Bone marrow (tissue), 2 donors: ENCODE results near the gene ZNF219.

Experiments
- DNase-seq, 2 donors: peaks; one replicate each; lab custom pipeline; 2025; lab: John Stamatoyannopoulos, UW

Gene ZNF219

GRCh38 chr14:21098076-21098891 lies at the start of gene ZNF219:
Gene ZNF219, minus strand, starts transcription at chr14:21098655. Its CDS starts 5,064 bp downstream, at chr14:21093591.
- no peak for DNase-seq

GRCh38 chr14:21145437-21145836 lies 47.0 kb upstream of the ZNF219 start:
- DNase-seq: no peak

GRCh38 chr14:21142357-21142756 lies 43.9 kb upstream of the ZNF219 start:
- no peak for DNase-seq

GRCh38 chr14:21136024-21136423 lies 37.6 kb upstream of the ZNF219 start:
- no peak for DNase-seq

GRCh38 chr14:21133901-21134300 lies 35.4 kb upstream of the ZNF219 start:
- DNase-seq: no peak

GRCh38 chr14:21123429-21123828 lies 25.0 kb upstream of the ZNF219 start:
- DNase-seq: no peak

- no peak for DNase-seq
These were observed 22.7 kb upstream of the ZNF219 start for GRCh38 chr14:21121122-21121521.

GRCh38 chr14:21120686-21121085 lies 22.2 kb upstream of the ZNF219 start:
- DNase-seq: no peak

- no peak for DNase-seq
These were observed 20.5 kb upstream of the ZNF219 start for GRCh38 chr14:21118933-21119332.

- no peak for DNase-seq
These were observed 14.9 kb upstream of the ZNF219 start for GRCh38 chr14:21113369-21113768.

GRCh38 chr14:21112255-21112654 lies 13.8 kb upstream of the ZNF219 start:
- DNase-seq: no peak

GRCh38 chr14:21109377-21110138 lies 11.1 kb upstream of the ZNF219 start:
- DNase-seq: no peak

- DNase-seq: no peak
These were observed 10.3 kb upstream of the ZNF219 start for GRCh38 chr14:21108791-21109190.

GRCh38 chr14:21107283-21107800 lies 8.9 kb upstream of the ZNF219 start:
- no peak for DNase-seq

GRCh38 chr14:21106498-21107282 lies 8.2 kb upstream of the ZNF219 start:
- peak; percentile 25 to 56 for DNase-seq

GRCh38 chr14:21106176-21106497 lies 7.7 kb upstream of the ZNF219 start:
- no peak for DNase-seq

GRCh38 chr14:21105095-21105494 lies 6.6 kb upstream of the ZNF219 start:
- no peak for DNase-seq

- DNase-seq: peak; percentile 48 to 70
These were observed 6.1 kb upstream of the ZNF219 start for GRCh38 chr14:21104448-21105060.

GRCh38 chr14:21103710-21104447 lies 5.4 kb upstream of the ZNF219 start:
- DNase-seq: peak; percentile 94 to 95

- no peak for DNase-seq
These were observed 4.9 kb upstream of the ZNF219 start for GRCh38 chr14:21103411-21103709.
